Osteoblast (primary cell): ENCODE data around the gene MACROD2. TPM values are rescaled to one million over a fixed set of nuclear protein-coding genes. Genes with fewer than 3 reads are reported as not detected.

Experiments
- DNase-seq: peaks from one replicate; pipeline ENCODE4 v3.0.0; 2011; ENCODE audit warnings: low spot score, mixed read lengths; ENCODE audit not compliant: insufficient read length; ENCODE audit errors: missing footprints
- H2AFZ ChIP-seq: 2 replicates; pipeline ENCODE4 v1.6.0; 2011; ENCODE audit warnings: mild to moderate bottlenecking, low read length
- H3K27ac ChIP-seq: 2 replicates; pipeline ENCODE4 v1.5.1; 2011; ENCODE audit warnings: mild to moderate bottlenecking, low read depth, low read length, moderate library complexity
- H3K27me3 ChIP-seq: 2 replicates; pipeline ENCODE4 v1.6.0; 2012; ENCODE audit warnings: mild to moderate bottlenecking, control low read depth, inconsistent platforms, low read length, moderate library complexity; ENCODE audit not compliant: insufficient read depth
- H3K36me3 ChIP-seq: 2 replicates; pipeline ENCODE4 v1.5.1; 2011; ENCODE audit warnings: mild to moderate bottlenecking, low read length, control low read depth, moderate library complexity; ENCODE audit not compliant: insufficient read depth
- H3K4me1 ChIP-seq: 2 replicates; pipeline ENCODE4 v1.5.1; 2011; ENCODE audit warnings: mild to moderate bottlenecking, low read length, control low read depth, moderate library complexity; ENCODE audit not compliant: insufficient read depth
- H3K4me2 ChIP-seq: 2 replicates; pipeline ENCODE4 v1.6.0; 2011; ENCODE audit warnings: mild to moderate bottlenecking, low read length; ENCODE audit not compliant: insufficient read depth
- H3K4me3 ChIP-seq: fragments of 200-600 bp; sonication (generic); 3 replicates; pipeline ENCODE4 v1.5.1; 2012; ENCODE audit warnings: mild to moderate bottlenecking, low read length, inconsistent platforms; ENCODE audit not compliant: insufficient read depth
- H3K79me2 ChIP-seq: 2 replicates; pipeline ENCODE4 v1.6.0; 2012; ENCODE audit warnings: mild to moderate bottlenecking, low read length, control low read depth, inconsistent platforms; ENCODE audit not compliant: insufficient read depth
- H3K9me3 ChIP-seq: 2 replicates; pipeline ENCODE4 v1.5.1; 2011; ENCODE audit warnings: low read depth, low read length, control low read depth
- H4K20me1 ChIP-seq: 2 replicates; pipeline ENCODE4 v1.6.0; 2012; ENCODE audit warnings: mild to moderate bottlenecking, low read length, control low read depth; ENCODE audit not compliant: insufficient read depth
- total RNA-seq: library from RNA; depleted of rRNA; stranded (reverse); fragments of >200 nt; gene quantifications from 2 replicates; pipeline ENCODE4 v1.2.3, GENCODE V29; 2012
- TF ChIP-seq, protein P1 (sequence below): IDR thresholded peaks from 2 replicates; pipeline ENCODE4 v1.5.1; 2011; ENCODE audit warnings: mild to moderate bottlenecking, low read depth, low read length, moderate library complexity; ENCODE audit errors: extremely low read depth

The MACROD2 gene
- total RNA-seq, 1 donor, result 4.0 TPM

DNA sequence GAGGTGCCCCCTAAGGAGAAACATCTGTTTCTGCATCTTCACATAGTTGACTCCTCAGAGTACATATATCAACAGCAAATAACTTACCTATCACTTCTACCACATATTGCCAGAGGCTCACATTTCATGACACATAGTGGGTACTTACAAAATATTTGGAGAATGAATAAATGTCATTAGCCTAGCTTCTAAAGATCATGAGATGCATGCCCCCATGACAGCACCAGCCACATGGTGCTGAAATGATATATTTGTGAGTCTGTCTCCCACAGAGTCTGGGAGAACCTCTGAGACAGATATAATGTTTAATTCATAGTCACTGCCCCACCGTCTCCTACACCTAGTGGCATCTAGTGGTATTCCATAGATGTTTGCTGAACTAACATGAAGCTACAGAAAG, 2022.3 kb downstream of the MACROD2 start:
- no peaks in the 10 kb centered on the region for H3K4me1 ChIP-seq
- no peaks in the 10 kb centered on the region for H3K27me3 ChIP-seq
- no peak overlapping the region for H3K4me2 ChIP-seq
- no peak overlapping the region for H3K27ac ChIP-seq
- no peaks in the 10 kb centered on the region for H3K79me2 ChIP-seq
- DNase-seq, result no peak
- H3K9me3 ChIP-seq, result no peaks in the 10 kb centered on the region
- no peaks in the 10 kb centered on the region for H3K36me3 ChIP-seq
- no peaks in the 10 kb centered on the region for H4K20me1 ChIP-seq
- TF ChIP-seq, protein P1, sequence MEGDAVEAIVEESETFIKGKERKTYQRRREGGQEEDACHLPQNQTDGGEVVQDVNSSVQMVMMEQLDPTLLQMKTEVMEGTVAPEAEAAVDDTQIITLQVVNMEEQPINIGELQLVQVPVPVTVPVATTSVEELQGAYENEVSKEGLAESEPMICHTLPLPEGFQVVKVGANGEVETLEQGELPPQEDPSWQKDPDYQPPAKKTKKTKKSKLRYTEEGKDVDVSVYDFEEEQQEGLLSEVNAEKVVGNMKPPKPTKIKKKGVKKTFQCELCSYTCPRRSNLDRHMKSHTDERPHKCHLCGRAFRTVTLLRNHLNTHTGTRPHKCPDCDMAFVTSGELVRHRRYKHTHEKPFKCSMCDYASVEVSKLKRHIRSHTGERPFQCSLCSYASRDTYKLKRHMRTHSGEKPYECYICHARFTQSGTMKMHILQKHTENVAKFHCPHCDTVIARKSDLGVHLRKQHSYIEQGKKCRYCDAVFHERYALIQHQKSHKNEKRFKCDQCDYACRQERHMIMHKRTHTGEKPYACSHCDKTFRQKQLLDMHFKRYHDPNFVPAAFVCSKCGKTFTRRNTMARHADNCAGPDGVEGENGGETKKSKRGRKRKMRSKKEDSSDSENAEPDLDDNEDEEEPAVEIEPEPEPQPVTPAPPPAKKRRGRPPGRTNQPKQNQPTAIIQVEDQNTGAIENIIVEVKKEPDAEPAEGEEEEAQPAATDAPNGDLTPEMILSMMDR, result no peak
- no peak overlapping the region for H2AFZ ChIP-seq
- H3K4me3 ChIP-seq, result no peak overlapping the region

DNA sequence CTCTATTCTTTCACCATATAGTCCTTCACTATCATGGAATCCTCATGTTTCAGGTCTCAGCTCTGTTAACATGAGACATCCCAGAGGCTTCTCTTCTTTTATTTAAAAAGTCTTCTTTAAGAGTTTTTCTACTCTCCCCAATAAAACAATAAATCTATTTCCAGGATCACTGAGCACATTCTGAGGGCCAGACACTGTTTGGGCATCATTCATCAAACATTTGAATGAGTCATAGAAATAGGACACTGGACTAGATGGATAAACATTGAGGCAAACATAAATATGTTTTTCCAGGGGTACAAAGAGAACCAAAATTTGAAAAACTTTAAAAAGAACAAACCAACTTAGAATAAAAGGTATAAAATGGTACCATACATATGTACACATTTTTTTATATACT, 2023.6 kb downstream of the MACROD2 start:
- Histone ChIP-seq H3K4me2 (no peak overlapping the region), H3K4me1 (no peaks in the 10 kb centered on the region), H3K36me3 (no peaks in the 10 kb centered on the region), H3K9me3 (no peaks in the 10 kb centered on the region), H2AFZ (no peak overlapping the region), H3K4me3 (no peak overlapping the region), H3K27ac (no peak overlapping the region), H3K79me2 (no peaks in the 10 kb centered on the region), H3K27me3 (no peaks in the 10 kb centered on the region), H4K20me1 (no peaks in the 10 kb centered on the region)
- TF ChIP-seq, protein P1, result no peak
- DNase-seq, result peak; percentile 49

DNA sequence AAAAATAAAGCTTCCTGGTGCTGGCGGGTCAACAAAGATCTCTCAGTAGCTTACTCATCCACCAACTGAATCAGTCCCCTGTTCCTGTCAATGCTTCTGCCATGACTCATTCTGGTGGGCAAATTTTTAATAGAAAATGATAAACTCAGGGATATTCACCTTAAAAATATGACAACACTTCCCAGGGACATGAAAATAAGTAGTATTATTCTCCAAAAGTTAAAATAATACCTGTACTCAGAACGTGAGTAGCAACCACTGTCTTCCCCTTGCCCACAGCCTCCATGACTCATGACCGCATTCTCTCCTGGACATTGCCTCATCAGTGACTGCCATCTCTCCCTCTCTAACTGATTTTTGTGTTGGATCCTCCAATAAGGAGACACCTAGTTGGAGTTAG, 2025.7 kb downstream of the MACROD2 start:
- Histone ChIP-seq H3K4me2 (no peak overlapping the region), H3K4me3 (no peak overlapping the region), H3K27me3 (no peaks in the 10 kb centered on the region), H3K4me1 (no peaks in the 10 kb centered on the region), H2AFZ (no peak overlapping the region), H4K20me1 (no peaks in the 10 kb centered on the region), H3K27ac (no peak overlapping the region), H3K9me3 (no peaks in the 10 kb centered on the region), H3K79me2 (no peaks in the 10 kb centered on the region), H3K36me3 (no peaks in the 10 kb centered on the region)
- no peak for DNase-seq
- TF ChIP-seq, protein P1, result no peak

DNA sequence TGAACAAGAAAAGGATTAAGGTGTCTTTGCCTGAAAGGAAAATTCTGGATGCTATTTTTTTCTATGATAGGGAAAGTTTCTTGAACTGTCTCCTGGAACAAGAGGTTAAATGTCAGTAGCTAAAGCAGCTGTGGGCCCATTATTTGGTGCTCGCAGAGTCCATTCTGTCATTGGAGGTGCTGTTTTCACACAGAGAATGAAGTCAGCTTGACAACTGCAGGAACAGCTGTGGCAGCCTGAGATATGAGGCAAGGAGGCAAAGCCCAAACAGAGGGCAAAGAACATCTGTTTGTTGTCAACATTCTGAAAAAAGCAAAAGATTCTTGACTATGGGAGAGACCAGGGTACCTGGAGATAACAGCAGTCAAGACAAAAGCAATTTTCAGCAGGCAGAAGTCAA, 2029.8 kb downstream of the MACROD2 start:
- TF ChIP-seq, protein P1, result no peak
- no peak overlapping the region for H3K27ac ChIP-seq

More for the DNA sequence above, 2029.8 kb downstream of the MACROD2 start:
- Histone ChIP-seq H3K4me1 (no peaks in the 10 kb centered on the region), H2AFZ (no peak overlapping the region), H4K20me1 (no peaks in the 10 kb centered on the region), H3K27me3 (no peaks in the 10 kb centered on the region), H3K4me2 (no peak overlapping the region), H3K9me3 (no peaks in the 10 kb centered on the region), H3K79me2 (no peaks in the 10 kb centered on the region), H3K36me3 (no peaks in the 10 kb centered on the region), H3K4me3 (no peak overlapping the region)
- DNase-seq, result no peak
